NCI-H146 treated with DMSO at 0.1 percent for 48 hours (cell line): ENCODE results near the gene IFITM5.
"Not testable (repeated sequence)": the region's sequence is repeated elsewhere in the genome, so short reads cannot be mapped to it uniquely, and the experiment has no call there.

Experiments used
- DNase-seq: peaks from one replicate; lab custom pipeline; 2025; ENCODE audit not compliant: unreplicated experiment; lab: John Stamatoyannopoulos, UW

Gene IFITM5

GRCh38 chr11:296171-297050, 2.9 kb downstream of the IFITM5 start:
- no peak for DNase-seq

DNA sequence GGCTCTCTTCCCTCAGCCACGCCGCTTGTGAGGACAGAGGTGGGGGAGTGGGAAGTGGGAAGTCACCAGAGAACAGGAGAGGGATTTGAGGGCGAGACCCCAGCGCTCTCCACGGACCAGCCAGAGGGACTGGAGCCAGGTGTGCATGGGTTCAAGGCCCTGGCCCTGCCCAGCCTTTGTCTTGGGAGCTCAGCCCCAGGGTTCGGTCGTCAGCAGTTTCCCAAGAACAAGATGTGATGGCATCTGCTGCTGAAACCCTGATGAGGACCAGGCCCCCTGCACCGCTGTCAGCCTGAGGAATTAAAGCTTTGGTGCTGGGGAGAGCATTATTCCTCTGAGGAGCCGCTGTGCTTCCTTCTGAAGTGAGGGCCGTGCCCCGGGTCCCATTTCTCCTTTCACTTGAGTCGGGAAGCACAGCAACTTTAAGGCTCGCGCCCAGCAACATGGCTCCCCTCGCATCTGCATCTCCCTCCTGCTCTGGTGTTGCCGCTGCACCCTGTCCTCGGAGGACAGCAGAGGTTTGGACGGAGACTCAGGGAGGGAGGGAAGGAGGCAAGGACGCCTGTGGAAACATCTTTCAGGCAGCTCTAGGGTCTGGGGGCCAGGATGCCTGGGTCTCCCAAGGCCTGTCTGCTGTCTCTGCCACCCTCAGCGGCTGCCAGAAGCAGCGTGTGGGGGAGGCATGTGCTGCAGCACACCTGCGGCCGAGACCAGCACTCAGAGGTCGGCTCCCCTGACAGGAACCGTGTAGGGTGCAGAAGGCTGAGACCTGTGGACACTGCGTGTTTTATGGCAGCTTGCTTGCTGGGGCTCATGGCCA, 3.8 kb downstream of the IFITM5 start:
- no peak for DNase-seq

DNA sequence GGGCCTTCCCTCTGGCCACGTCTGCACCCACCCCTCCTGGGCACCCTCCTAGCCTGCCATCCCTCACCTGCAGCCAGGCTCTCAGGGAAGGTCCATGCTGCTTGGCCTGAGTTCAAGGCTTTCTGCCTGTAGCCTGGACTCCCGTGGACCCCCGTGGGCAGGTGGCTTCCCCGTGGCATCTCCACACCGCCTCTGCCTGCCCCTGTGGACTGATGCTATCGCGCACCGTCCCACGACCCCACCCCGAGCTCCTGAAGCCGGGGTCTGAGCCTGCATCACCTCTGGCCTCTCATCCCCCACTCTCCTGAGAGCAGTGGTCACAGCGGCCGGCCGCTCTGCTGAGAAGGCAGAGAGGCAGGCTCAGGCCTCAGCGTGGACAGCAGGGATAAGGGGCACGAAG, 4.5 kb downstream of the IFITM5 start:
- DNase-seq = no peak

DNA sequence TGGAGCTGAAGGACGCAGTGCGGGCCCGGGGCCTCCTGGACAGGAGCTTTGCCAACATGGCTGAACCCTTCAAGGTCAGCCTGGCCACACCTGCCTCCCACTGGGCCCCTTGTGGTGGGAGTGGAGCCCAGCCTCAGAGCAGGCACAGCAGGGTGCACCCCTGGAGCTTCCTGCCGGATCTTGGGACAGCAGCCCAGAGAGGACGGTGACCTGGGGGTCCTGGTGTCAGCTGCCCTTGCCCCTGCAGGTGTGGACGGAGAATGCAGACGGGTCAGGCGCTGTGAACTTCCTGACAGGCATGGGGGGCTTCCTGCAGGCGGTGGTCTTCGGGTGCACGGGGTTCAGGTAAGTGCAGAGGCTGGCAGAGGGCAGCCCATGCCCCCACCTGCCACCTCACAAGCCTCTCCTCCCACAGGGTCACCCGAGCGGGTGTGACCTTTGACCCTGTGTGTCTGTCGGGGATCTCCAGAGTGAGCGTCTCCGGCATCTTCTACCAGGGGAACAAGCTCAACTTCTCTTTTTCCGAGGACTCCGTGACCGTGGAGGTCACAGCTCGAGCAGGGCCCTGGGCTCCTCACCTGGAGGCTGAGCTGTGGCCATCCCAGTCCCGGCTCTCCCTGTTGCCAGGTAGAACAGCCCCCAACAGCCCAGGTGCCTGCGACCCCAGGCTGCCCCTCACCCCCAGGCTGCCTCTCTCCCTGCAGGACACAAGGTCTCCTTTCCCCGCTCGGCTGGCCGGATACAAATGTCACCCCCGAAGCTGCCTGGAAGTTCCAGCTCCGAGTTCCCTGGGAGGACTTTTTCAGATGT, 5.3 kb downstream of the IFITM5 start:
- DNase-seq = no peak

GRCh38 chr11:293271-293851, 6.0 kb downstream of the IFITM5 start:
- DNase-seq = no peak

- DNase-seq = no peak
Observed at GRCh38 chr11:292211-293121, 6.9 kb downstream of the IFITM5 start.

- no peak for DNase-seq
Observed at GRCh38 chr11:291281-292210, 7.8 kb downstream of the IFITM5 start.

GRCh38 chr11:290621-291231, 8.6 kb downstream of the IFITM5 start:
- no peak for DNase-seq

- no peak for DNase-seq
Observed at GRCh38 chr11:289712-290620, 9.4 kb downstream of the IFITM5 start.

DNA sequence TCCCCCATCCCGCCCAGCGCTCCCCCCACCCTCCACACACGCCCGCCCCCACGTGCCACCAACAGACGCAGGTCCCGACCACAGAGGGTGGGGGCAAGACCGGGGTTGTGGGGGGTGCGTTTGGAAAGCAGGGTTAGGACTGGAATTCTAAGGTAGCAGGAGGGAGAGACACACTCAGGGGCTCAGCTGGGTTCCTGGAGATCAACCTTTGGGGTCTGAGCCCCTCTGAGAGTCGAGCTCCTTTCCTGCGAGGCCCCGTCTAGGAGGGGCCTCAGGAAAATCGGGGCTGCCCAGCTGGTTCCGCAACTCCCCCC, 10.0 kb downstream of the IFITM5 start:
- DNase-seq = no peak

DNA sequence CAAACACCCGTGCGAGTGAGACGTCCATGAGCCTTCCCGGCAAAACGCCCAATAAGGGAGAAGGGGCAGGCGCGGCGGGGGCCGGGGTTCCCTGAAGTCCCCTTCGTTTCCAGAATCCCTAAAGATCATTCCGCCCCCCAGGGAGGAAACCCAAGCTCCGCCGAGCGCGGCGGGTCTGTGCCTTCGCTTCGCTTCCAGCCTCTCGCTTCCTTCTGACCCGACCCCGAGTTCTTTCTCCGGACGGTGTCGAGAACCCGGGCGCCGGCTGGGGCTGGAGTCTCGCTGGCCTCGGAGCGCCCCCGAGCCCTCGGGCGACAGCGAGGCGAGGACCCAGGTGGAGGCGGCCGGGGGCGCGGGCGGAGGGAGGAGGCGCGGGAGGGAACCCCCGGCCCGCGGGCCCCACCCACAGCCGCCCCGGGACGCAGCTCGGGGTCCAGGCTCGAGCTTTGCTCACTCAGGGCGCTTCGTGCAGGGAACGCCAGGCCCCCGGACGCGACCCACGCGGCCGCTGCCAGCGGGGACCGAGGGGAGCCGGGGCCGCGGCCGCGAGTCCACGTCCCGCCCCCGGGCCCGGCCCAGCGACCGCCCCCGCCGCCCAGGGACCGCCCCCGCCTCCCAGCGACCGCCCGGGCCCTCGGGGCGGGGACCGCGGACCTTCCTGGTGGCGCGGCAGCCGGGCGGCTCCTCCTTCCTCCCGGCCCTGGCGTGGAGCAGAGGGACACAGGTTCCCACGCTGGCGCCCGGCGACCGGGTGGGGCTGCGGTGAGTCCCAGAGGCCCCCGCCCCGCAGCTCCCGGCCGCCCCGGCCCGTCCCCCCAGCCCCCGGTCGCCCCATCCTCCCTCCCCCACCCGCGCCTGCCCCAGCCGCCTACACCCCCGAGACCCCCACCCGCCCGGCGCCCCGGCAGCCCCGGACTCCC, 10.6 kb downstream of the IFITM5 start, which contains the start of gene PGGHG:
Gene PGGHG, plus strand, starts transcription at position 649 of the 920 bp plus-strand sequence. CDS start 691 bp downstream, outside the sequence.
- DNase-seq = no peak

- no peak for DNase-seq
Observed at GRCh38 chr11:287821-288477, 11.4 kb downstream of the IFITM5 start.

- not testable (repeated sequence) for DNase-seq
Observed at GRCh38 chr11:286977-287820, 12.1 kb downstream of the IFITM5 start.

DNA sequence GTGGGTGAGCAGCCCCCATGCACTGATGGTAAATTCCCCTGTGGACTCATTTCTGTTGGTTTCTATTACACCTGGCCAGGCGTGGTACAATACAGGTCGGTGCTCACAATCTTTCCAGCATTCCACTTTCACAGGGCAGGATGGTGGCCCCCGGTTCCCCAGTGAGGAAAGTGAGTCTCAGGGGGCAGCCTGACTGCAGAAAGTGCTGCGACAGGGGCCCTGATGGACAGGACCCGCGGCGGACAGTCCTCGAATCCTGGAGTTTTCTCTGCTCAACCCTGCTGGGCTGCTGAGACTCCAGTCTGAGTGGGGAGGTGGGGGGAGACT, 13.5 kb downstream of the IFITM5 start:
- no peak for DNase-seq
